HG03045 (cell line): ENCODE measurements around the gene GPR152.
"Not testable (repeated sequence)": the region's sequence is repeated elsewhere in the genome, so short reads cannot be mapped to it uniquely, and the experiment has no call there.

Experiments
- ATAC-seq: cut with Tn5 transposase; IDR thresholded peaks from one replicate; pipeline ENCODE4 v1.9.1; 2021; ENCODE audit warnings: mild to moderate bottlenecking, moderate library complexity; ENCODE audit not compliant: unreplicated experiment

The GPR152 gene

DNA sequence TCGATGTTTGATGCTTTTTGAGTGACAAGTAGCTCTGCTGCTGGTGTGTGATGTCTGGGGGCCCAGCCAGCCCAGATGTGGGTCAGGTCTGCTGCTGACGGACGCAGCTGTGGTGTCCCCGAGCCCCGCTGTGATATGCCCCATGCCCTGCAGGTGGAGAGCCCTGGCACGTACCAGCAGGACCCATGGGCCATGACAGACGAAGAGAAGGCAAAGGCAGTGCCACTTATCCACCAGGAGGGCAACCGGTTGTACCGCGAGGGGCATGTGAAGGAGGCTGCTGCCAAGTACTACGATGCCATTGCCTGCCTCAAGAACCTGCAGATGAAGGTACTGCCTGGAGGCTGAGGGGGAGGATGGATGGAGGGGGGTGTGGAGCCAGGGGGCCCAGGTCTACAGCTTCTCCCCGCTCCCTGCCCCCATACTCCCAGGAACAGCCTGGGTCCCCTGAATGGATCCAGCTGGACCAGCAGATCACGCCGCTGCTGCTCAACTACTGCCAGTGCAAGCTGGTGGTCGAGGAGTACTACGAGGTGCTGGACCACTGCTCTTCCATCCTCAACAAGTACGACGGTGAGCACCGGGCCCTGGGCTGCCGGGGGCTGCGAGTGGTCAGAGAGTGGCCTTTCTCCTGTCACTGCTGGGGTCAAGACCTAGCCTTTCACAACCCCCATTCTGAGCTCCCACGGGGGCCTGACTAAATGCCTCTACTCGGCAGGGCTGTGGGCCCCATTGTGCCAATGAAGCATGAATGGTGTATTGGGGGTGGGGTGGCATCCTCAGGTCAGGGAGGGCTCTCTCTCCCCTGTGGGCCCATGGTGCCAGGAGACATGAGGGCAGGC, 37.6 kb upstream of the GPR152 start:
- no peak for ATAC-seq

DNA sequence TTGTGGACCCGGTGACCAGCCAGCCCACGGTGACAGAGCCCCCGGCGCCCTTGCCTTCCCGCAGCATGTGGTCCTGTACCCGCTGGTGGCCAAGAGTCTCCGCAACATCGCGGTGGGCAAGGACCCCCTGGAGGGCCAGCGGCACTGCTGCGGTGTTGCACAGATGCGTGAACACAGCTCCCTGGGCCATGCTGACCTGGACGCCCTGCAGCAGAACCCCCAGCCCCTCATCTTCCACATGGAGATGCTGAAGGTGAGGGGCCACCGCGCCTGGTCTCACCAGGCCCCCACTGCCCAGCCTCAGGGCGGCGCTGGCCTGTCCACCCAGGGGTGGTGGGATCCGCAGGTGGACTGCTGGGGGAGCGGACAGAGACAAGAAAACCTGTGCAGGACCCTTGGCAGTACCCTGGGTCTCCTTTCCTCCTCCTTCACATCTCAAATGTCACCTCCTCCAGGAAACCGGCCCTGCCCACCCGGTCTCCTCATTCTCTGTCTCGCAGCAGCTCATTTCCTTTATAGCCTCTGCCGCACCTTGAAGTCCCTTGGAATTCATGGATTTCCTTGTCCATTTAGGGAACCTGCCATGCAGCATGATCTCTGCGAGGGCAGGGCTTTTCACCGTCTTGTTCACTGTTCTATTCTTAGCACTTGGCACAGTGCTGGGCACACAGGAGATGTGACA, 36.8 kb upstream of the GPR152 start:
- ATAC-seq: no peak

DNA sequence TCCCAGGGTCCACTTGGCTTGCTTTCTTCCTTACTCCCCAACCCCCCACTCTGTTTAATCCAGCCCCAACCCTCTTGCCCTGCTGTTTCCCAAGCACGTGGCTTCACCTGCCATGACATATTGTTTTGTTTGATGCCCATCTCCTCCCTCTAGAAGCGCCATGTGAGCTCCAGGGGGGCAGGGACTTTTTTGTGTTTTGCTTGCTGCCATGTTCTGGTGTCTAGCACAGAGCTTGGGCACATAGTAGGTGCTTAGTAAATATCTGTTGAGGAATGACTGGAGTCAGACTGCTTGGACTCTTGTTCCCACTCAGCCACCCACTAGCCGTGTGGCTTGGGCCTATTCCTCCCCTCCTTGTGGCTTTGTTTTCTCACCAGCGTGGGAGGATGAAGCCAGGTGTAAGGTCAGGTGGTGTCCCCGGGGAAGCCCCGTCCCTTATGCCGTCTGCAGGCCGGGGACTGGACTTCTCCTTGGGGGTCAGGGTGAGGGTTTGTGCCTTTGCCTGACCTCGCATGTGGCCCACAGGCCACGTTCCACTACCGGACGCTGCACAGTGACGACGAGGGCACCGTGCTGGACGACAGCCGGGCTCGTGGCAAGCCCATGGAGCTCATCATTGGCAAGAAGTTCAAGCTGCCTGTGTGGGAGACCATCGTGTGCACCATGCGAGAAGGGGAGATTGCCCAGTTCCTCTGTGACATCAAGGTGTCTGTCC, 34.1 kb upstream of the GPR152 start:
- ATAC-seq: no peak

DNA sequence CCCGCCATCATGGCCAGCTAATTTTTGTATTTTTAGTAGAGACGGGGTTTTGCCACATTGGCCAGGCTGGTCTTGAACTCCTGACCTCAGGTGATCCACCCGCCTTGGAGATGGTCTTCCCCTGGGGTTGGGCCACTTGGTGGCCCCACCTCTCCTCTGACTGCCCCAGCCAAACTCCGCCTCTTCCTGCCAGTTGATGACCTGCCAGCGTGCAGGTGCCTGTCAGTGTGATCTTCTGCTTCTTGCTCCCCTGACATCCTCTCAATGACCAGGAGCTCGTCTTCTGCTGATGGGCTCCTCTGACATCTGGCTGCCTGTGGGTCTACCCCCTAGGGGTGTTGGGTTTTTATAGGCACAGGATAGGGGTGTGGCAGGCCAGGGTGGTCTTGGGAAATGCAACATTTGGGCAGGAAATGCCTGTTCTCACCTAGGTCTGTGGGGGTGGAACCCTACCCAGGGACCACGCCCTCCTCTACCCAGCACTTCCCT, 33.4 kb upstream of the GPR152 start:
- ATAC-seq: not testable (repeated sequence)

- no peak for ATAC-seq
Observed at GRCh38 chr11:67484847-67485311, 32.4 kb upstream of the GPR152 start.

DNA sequence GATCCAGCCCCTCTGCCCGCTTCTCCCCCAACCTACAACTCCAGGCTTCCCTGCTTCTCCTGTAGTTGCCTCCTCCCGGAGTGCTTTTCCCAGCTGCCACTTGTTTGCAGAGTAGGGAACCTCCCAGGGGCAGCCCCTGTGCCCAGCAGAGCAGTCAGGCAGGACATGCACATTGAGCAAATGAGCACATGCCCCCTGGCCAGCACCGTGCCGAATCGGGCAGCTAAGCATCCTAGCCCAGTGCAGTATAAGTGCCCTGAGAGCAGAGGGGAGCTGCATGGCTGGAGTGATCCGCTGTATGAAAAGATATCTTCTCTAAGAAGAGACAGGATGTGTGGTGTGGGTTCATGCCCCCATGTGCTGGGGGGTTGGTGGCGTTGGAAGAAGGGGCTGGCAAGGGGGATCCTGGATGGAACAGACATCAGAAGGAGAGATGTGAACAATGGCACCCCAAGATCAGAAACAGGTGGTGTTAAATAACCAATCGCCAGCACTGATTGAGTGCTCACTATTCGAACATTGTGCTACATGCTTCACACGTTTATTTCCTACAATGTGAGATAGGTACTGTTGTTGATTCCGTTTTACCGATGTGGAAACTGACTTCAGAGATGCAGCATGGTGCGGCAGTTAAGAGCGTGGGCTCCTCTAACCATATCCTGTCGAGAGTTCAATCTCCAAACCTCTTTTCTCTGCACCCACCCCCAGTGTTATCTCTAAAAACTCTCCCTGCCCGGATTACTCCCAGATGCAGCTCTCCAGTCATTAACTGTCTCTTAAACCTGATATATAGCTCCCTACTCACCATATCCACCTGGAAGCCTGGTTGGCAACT, 31.5 kb upstream of the GPR152 start:
- ATAC-seq: no peak

DNA sequence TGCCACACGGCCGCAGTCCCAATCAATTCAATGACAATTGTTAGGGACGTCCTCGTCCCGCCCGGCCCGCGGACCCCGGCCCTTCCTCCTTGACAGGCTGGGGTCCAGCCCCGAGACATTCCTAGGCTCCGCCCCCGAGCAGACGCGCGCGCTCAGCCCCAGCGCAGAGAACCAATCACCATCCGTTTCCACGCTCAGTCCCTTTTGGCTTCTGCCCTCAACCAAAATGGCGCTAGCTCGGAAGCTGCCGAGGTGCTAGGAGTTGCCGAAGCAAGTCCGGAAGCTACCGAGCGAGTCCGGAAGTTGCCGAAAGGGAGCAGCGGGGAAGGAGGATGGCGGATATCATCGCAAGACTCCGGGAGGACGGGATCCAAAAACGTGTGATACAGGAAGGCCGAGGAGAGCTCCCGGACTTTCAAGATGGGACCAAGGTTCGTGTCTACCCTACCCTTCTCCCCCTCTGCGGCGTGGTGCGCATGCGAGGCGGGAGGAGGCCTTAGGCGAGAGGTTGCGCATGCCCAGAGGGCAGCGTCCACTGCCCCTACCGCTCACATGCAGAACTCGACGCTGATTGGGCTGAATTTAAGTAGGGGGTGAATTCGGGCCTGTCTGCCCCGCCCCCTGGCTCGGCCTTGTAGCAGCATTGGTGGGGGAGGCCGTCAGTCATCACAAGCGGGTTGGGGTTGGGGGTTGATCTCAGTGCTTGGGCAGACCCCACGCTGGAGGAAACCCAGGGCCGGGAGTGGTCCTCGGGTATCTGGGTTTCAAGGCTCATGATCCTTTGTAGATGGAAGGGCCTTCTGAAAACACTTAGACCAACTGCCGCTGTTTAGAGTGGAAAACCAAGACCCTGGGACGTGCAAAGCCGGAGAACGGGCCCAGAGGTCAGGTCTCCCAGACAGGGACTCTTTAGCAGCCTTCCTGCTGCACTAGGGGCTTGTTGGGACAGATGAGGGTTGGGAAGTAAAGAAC, 30.6 kb upstream of the GPR152 start, which contains the start of gene AIP:
Gene AIP, plus strand, starts transcription at position 200 of the 972 bp plus-strand sequence. Its CDS starts 133 bp downstream, at position 333.
- ATAC-seq: peak; percentile 69

- no peak for ATAC-seq
Observed at GRCh38 chr11:67482275-67482826, 29.8 kb upstream of the GPR152 start.

GRCh38 chr11:67477344-67478050, 25.0 kb upstream of the GPR152 start:
- not testable (repeated sequence) for ATAC-seq

DNA sequence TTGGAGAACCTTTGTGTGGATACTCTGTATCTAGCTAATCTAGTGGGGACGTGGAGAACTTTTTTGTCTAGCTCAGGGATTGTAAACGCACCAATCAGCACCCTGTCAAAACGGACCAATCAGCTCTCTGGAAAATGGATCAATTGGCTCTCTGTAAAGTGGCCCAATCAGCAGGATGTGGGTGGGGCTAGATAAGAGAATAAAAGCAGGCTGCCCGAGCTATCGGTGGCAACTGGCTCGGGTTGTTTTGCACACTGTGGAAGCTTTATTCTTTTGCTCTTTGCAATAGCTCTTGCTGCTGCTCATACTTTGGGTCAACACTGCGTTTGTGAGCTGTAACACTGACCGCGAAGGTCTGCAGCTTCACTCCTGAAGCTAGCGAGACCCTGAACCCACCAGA, 24.2 kb upstream of the GPR152 start:
- ATAC-seq: not testable (repeated sequence)

DNA sequence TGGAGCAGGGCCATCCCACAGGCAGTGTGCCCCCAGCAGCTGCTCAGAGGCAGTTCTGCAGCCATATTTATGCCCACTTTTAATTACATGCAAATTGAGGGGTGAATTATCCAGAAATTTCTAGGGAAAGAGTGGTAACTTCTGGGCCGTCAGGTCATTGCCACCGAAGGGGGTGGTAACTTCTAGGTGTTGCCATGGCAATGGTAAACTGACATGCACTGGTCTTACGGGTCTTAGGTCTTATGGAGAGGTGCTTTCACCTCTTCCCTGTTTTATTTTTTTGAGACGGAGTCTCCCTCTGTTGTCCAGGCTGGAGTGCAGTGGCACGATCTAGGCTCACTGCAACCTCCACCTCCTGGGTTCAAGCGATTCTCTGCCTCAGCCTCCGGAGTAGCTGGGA, 20.4 kb upstream of the GPR152 start:
- ATAC-seq: no peak

GRCh38 chr11:67470337-67471002, 17.9 kb upstream of the GPR152 start:
- no peak for ATAC-seq

DNA sequence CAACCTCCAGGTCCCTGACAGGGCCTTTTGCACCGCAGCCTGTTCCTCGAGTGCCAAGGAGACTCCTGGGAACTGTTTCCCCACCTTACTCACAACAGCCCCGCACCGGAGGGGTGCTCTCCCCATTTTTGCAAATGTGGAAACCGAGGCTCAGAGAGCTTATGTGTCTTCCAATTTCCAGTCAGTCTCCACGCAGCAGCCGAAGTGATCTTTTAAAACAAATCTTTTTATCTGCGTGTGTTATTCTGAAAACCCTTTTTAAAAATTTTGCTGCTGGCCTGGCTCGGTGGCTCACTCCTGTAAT, 16.9 kb upstream of the GPR152 start:
- ATAC-seq: no peak

DNA sequence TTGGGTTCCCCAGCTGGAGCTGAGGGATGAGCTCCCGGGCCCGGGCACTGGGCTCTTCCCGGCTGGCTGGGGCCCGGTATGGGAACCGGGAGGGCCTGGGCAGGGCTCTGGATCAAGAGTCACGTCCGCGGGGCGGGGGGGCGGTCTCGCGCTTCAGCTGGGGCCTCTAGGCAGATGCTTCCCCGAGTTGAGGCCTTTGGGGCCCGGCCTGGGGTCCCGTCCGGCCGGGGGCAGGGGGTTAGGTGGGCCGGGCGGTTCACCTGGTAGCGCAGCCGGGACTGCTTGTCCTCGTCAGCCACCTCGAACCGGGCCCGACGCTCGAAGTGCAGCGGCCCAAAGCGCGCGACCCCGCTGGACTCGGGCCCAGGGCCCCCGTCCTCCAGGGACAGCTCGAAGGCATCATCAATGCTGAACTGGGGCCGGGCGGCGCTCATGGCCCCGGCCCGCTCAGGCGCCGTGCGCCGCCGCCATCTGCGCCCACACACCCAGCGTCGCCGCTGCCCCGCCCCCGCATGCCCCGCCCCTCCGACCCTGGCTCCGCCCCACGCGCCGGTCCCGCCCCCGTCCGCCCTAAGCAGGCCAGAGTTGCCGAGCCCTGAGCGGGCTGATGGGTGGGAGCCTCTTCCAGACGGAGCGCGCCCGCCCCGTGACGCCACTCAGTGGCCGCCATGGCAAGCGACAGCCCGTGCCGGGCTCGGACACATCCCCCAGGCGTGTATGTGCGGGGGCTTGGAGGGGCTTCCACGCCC, 16.4 kb upstream of the GPR152 start, which contains the start of gene TMEM134:
Gene TMEM134, minus strand, starts transcription at position 493 of the 749 bp plus-strand sequence. Its CDS starts 59 bp downstream, at position 434.
- ATAC-seq: peak; percentile 63

- no peak for ATAC-seq
Observed at GRCh38 chr11:67468456-67468758, 15.9 kb upstream of the GPR152 start.

DNA sequence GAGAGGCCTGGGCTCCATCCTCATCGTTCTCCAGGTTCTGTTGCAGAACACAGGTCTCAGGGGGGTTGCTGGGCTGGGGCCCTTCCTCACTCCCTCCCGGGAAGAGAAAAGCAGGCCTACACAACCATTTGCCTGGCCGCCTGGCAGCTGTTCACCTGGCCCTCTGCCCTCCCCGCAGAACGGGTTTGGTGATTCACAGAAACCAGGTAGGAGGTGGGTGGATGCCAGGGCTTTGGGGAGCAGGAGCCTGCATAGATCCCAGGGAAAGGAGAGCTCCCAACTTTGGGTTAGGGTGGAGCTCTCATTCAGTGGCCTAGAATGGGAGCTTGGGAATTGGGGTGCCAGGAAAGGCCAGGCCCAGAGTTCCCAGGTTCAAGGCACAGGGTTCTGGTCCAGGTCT, 15.5 kb upstream of the GPR152 start:
- ATAC-seq: no peak
